T1000 (cell line): ENCODE data around the gene SLC25A1.

Experiments
- DNase-seq: peaks from one replicate; lab custom pipeline; 2025; ENCODE audit warnings: mixed read lengths; lab: John Stamatoyannopoulos, UW

Gene SLC25A1

GRCh38 chr22:19180740-19181410 lies 2.3 kb upstream of the SLC25A1 start:
- DNase-seq: no peak

- DNase-seq: no peak
Observed at GRCh38 chr22:19180234-19180633, 1.7 kb upstream of the SLC25A1 start.

- DNase-seq: peak; percentile 59
Observed at GRCh38 chr22:19179497-19180048, 1.0 kb upstream of the SLC25A1 start.

GRCh38 chr22:19178065-19178656 lies 375 bp downstream of the SLC25A1 start:
- no peak for DNase-seq

GRCh38 chr22:19177164-19178064 lies 1.1 kb downstream of the SLC25A1 start:
- no peak for DNase-seq

- no peak for DNase-seq
Observed at GRCh38 chr22:19176732-19177131, 1.8 kb downstream of the SLC25A1 start.

- DNase-seq: no peak
Observed at GRCh38 chr22:19176175-19176643, 2.3 kb downstream of the SLC25A1 start.

GRCh38 chr22:19175602-19176174 lies 2.8 kb downstream of the SLC25A1 start:
- DNase-seq: no peak

GRCh38 chr22:19175026-19175601 lies 3.4 kb downstream of the SLC25A1 start:
- no peak for DNase-seq

- DNase-seq: peak; percentile 38
Observed at GRCh38 chr22:19174106-19175025, 4.2 kb downstream of the SLC25A1 start.

- no peak for DNase-seq
Observed at GRCh38 chr22:19173047-19174035, 5.2 kb downstream of the SLC25A1 start.

GRCh38 chr22:19172213-19173046 lies 6.1 kb downstream of the SLC25A1 start:
- no peak for DNase-seq

- DNase-seq: no peak
Observed at GRCh38 chr22:19169947-19170318, 8.6 kb downstream of the SLC25A1 start.

GRCh38 chr22:19169002-19169946 lies 9.3 kb downstream of the SLC25A1 start:
- no peak for DNase-seq

GRCh38 chr22:19168088-19168890 lies 10.2 kb downstream of the SLC25A1 start:
- no peak for DNase-seq

GRCh38 chr22:19167106-19167869 lies 11.2 kb downstream of the SLC25A1 start:
- no peak for DNase-seq
